WTC11 (cell line): ENCODE results near the gene RABGEF1. TPM values are rescaled to one million over a fixed set of nuclear protein-coding genes. Genes with fewer than 3 reads are reported as not detected.
"Not testable (repeated sequence)": the region's sequence is repeated elsewhere in the genome, so short reads cannot be mapped to it uniquely, and the experiment has no call there.

Experiments used
- ATAC-seq: fragments of 200-7000 bp; cut with Tn5 transposase; 2 replicates; pipeline ENCODE4 v1.10.0; 2021; ENCODE audit warnings: mild to moderate bottlenecking, moderate library complexity
- CTCF ChIA-PET: fragments of 300-600 bp; sonication (Branson Sonifier 250); formaldehyde crosslinking; loops from one replicate; lab custom pipeline; 2021; ENCODE audit warnings: antibody characterized with exemption; lab: Charles Lee
- POLR2A ChIA-PET: fragments of 350-600 bp; sonication (Branson Sonifier 250); formaldehyde crosslinking; loops from one replicate; lab custom pipeline; 2021; ENCODE audit warnings: antibody characterized with exemption; lab: Charles Lee
- DNase-seq: peaks from one replicate; pipeline ENCODE4 v3.0.0; 2021; ENCODE audit warnings: low spot score
- H3K27ac Mint-ChIP-seq: 2 replicates; pipeline ENCODE4 v1.8.0; 2021; ENCODE audit warnings: mixed read lengths
- H3K27me3 Mint-ChIP-seq: 2 replicates; pipeline ENCODE4 v1.8.0; 2021; ENCODE audit warnings: low read depth, mild to moderate bottlenecking, moderate library complexity, mixed read lengths
- H3K36me3 Mint-ChIP-seq: 2 replicates; pipeline ENCODE4 v1.8.0; 2021; ENCODE audit warnings: mixed read lengths
- H3K4me1 Mint-ChIP-seq: 2 replicates; pipeline ENCODE4 v1.8.0; 2022; ENCODE audit warnings: mixed read lengths
- H3K4me3 Mint-ChIP-seq: 2 replicates; pipeline ENCODE4 v1.8.0; 2021; ENCODE audit warnings: mild to moderate bottlenecking, moderate library complexity, mixed read lengths
- H3K9me3 Mint-ChIP-seq: 2 replicates; pipeline ENCODE4 v1.8.0; 2021; ENCODE audit warnings: mixed read lengths
- ATF6 ChIP-seq: sonication (generic); formaldehyde crosslinking; IDR thresholded peaks from 2 replicates; pipeline ENCODE4 v1.8.1; 2023; ENCODE audit warnings: mild to moderate bottlenecking, missing genetic modification reagents
- CREB1 ChIP-seq: sonication (generic); formaldehyde crosslinking; IDR thresholded peaks from 2 replicates; pipeline ENCODE4 v1.8.0; 2023; ENCODE audit warnings: mild to moderate bottlenecking, missing genetic modification reagents
- E2F5 ChIP-seq: sonication (generic); formaldehyde crosslinking; IDR thresholded peaks from 2 replicates; pipeline ENCODE4 v1.8.1; 2022; ENCODE audit warnings: mild to moderate bottlenecking, moderate library complexity, missing genetic modification reagents
- ELF4 ChIP-seq: sonication (generic); formaldehyde crosslinking; IDR thresholded peaks from 2 replicates; pipeline ENCODE4 v1.8.1; 2022; ENCODE audit warnings: low read depth, mild to moderate bottlenecking, moderate library complexity, missing genetic modification reagents
- GABPB1 ChIP-seq: sonication (generic); formaldehyde crosslinking; IDR thresholded peaks from 2 replicates; pipeline ENCODE4 v1.8.1; 2023; ENCODE audit warnings: mild to moderate bottlenecking, missing genetic modification reagents
- MXD4 ChIP-seq: fragments of 250-450 bp; sonication (Bioruptor Pico); IDR thresholded peaks from 2 replicates; pipeline ENCODE4 v1.8.0; 2021; ENCODE audit warnings: mild to moderate bottlenecking, moderate library complexity, borderline replicate concordance
- NR2C2 ChIP-seq: sonication (generic); formaldehyde crosslinking; IDR thresholded peaks from 2 replicates; pipeline ENCODE4 v1.8.0; 2022; ENCODE audit warnings: mild to moderate bottlenecking, missing genetic modification reagents
- OVOL2 ChIP-seq: fragments of 250-450 bp; sonication (Bioruptor Pico); IDR thresholded peaks from 2 replicates; pipeline ENCODE4 v1.9.0; 2021; ENCODE audit warnings: mild to moderate bottlenecking, borderline replicate concordance
- PRDM15 ChIP-seq: sonication (generic); formaldehyde crosslinking; IDR thresholded peaks from 2 replicates; pipeline ENCODE4 v1.8.0; 2022; ENCODE audit warnings: missing genetic modification reagents
- RORB ChIP-seq: fragments of 250-450 bp; sonication (Bioruptor Pico); IDR thresholded peaks from 2 replicates; pipeline ENCODE4 v1.9.0; 2021; ENCODE audit warnings: mild to moderate bottlenecking
- SMAD3 ChIP-seq: sonication (generic); formaldehyde crosslinking; IDR thresholded peaks from 2 replicates; pipeline ENCODE4 v1.8.0; 2022; ENCODE audit warnings: missing genetic modification reagents, mild to moderate bottlenecking, borderline replicate concordance
- SOX15 ChIP-seq: fragments of 250-450 bp; sonication (Bioruptor Pico); IDR thresholded peaks from 2 replicates; pipeline ENCODE4 v1.9.0; 2021; ENCODE audit warnings: mild to moderate bottlenecking
- SP1 ChIP-seq: sonication (generic); formaldehyde crosslinking; conservative IDR thresholded peaks from 2 replicates; pipeline ENCODE4 v1.8.1; 2022; ENCODE audit warnings: missing genetic modification reagents
- STAT6 ChIP-seq: sonication (generic); formaldehyde crosslinking; conservative IDR thresholded peaks from 2 replicates; pipeline ENCODE4 v1.8.1; 2023; ENCODE audit warnings: mild to moderate bottlenecking, low read depth, missing genetic modification reagents, moderate library complexity
- ZMAT4 ChIP-seq: fragments of 250-450 bp; sonication (Bioruptor Pico); IDR thresholded peaks from 2 replicates; pipeline ENCODE4 v1.9.0; 2021; ENCODE audit warnings: mild to moderate bottlenecking
- ZNF121 ChIP-seq: sonication (generic); formaldehyde crosslinking; IDR thresholded peaks from 2 replicates; pipeline ENCODE4 v1.8.0; 2023; ENCODE audit warnings: missing genetic modification reagents
- ZNF425 ChIP-seq: fragments of 250-450 bp; sonication (Bioruptor Pico); conservative IDR thresholded peaks from 2 replicates; pipeline ENCODE4 v1.9.0; 2021; ENCODE audit warnings: mild to moderate bottlenecking
- total RNA-seq: library from RNA; stranded (reverse); gene quantifications from 3 replicates; pipeline ENCODE4 v1.2.3, GENCODE V29; 2021

Gene RABGEF1
- total RNA-seq, 1 experiment from 2014 or later = 18.1 TPM

- H3K27me3 Mint-ChIP-seq, CTCF ChIA-PET, POLR2A ChIA-PET, DNase-seq, H3K27ac Mint-ChIP-seq, H3K4me3 Mint-ChIP-seq, ATAC-seq, H3K9me3 Mint-ChIP-seq, H3K4me1 Mint-ChIP-seq: not testable (repeated sequence)
- H3K36me3 Mint-ChIP-seq = peaks cover 49% of the 10 kb centered on the region
- TF ChIP-seq GABPB1 (CRISPR knock-in tag) = peak; percentile 78
Observed at GRCh38 chr7:66782875-66783274, 42.3 kb downstream of the RABGEF1 start.

- H3K27me3 Mint-ChIP-seq, POLR2A ChIA-PET, ATAC-seq, H3K9me3 Mint-ChIP-seq, H3K27ac Mint-ChIP-seq, H3K4me1 Mint-ChIP-seq, DNase-seq, CTCF ChIA-PET, H3K4me3 Mint-ChIP-seq: not testable (repeated sequence)
- peaks cover 45% of the 10 kb centered on the region for H3K36me3 Mint-ChIP-seq
Observed at GRCh38 chr7:66783887-66784595, 43.5 kb downstream of the RABGEF1 start.

- TF ChIP-seq PRDM15 = no peak
- Mint-ChIP-seq H3K27me3 (no peaks in the 10 kb centered on the region), H3K4me3 (no peak overlapping the region), H3K4me1 (no peaks in the 10 kb centered on the region), H3K36me3 (peaks cover 46% of the 10 kb centered on the region), H3K9me3 (no peaks in the 10 kb centered on the region), H3K27ac (no peak overlapping the region)
- ATAC-seq (no peak), DNase-seq (no peak)
- CTCF ChIA-PET = no interaction called here
- POLR2A ChIA-PET = no interaction called here
Observed at GRCh38 chr7:66790196-66790595, 49.7 kb downstream of the RABGEF1 start.

- H3K27me3 Mint-ChIP-seq = no peaks in the 10 kb centered on the region
- no peak overlapping the region for H3K27ac Mint-ChIP-seq
- peaks cover 45% of the 10 kb centered on the region for H3K36me3 Mint-ChIP-seq
- CTCF ChIA-PET = no interaction called here
- H3K4me1 Mint-ChIP-seq = no peaks in the 10 kb centered on the region
- POLR2A ChIA-PET = no interaction called here
- H3K4me3 Mint-ChIP-seq = no peak overlapping the region
- H3K9me3 Mint-ChIP-seq = no peaks in the 10 kb centered on the region
- DNase-seq = no peak
- no peak for ATAC-seq
- TF ChIP-seq CREB1 (CRISPR knock-in tag) (no peak), ZNF425 (CRISPR knock-in tag) (no peak), ELF4 (no peak), NR2C2 (no peak), ZMAT4 (CRISPR knock-in tag) (no peak), ATF6 (CRISPR knock-in tag) (no peak), SOX15 (CRISPR knock-in tag) (no peak), SMAD3 (CRISPR knock-in tag) (no peak), RORB (CRISPR knock-in tag) (no peak), STAT6 (no peak), E2F5 (CRISPR knock-in tag) (no peak), MXD4 (no peak), ZNF121 (CRISPR knock-in tag) (no peak), OVOL2 (CRISPR knock-in tag) (no peak), SP1 (no peak)
Observed at GRCh38 chr7:66790725-66791124, 50.2 kb downstream of the RABGEF1 start.
